Psoas muscle (tissue), 8 donors: ENCODE measurements around the gene ZNF444. TPM values are rescaled to one million over a fixed set of nuclear protein-coding genes. Genes with fewer than 3 reads are reported as not detected.

Source experiments
- ATAC-seq, 4 donors: fragments of 200-7000 bp; cut with Tn5 transposase; one replicate each; pipeline ENCODE4 v1.9.1; 2020; ENCODE audit warnings: moderate library complexity in 3 of 4, mild to moderate bottlenecking in 2 of 4
- DNase-seq, 2 donors: peaks; one replicate each; pipeline ENCODE4 v3.0.0-alpha.2; 2020
- H3K27ac ChIP-seq: fragments of 200-600 bp; one replicate; pipeline ENCODE4 v1.8.0; 2022
- H3K27me3 ChIP-seq, 3 donors: fragments of 200-600 bp in 1 of 3; one replicate each; pipeline versions ENCODE4 v1.6.1 to v1.8.0; 2013 to 2022; ENCODE audit warnings: low read length in 2 of 3, mild to moderate bottlenecking in 2 of 3, moderate library complexity in 1 of 3; ENCODE audit not compliant: insufficient read depth in 3 of 3
- H3K36me3 ChIP-seq, 2 donors: fragments of 200-600 bp in 1 of 2; one replicate each; pipeline versions ENCODE4 v1.6.1 to v1.8.0; 2013 to 2022; ENCODE audit warnings: low read depth in 1 of 2, mild to moderate bottlenecking in 1 of 2, moderate library complexity in 1 of 2; ENCODE audit not compliant: insufficient read depth in 1 of 2
- H3K4me1 ChIP-seq: fragments of 200-600 bp; one replicate; pipeline ENCODE4 v1.8.0; 2022
- H3K4me3 ChIP-seq: fragments of 200-600 bp; one replicate; pipeline ENCODE4 v1.8.0; 2022; ENCODE audit warnings: mild to moderate bottlenecking
- H3K9me3 ChIP-seq: fragments of 200-600 bp; one replicate; pipeline ENCODE4 v1.8.0; 2022
- CTCF ChIP-seq: fragments of 200-600 bp; IDR thresholded peaks from one replicate; pipeline ENCODE4 v1.8.0; 2022; ENCODE audit warnings: antibody characterized with exemption
- WGBS, 3 donors: extraction: QIAGEN DNeasy Blood & Tissue Kit; methylation state at CpG; one replicate each; pipeline versions ENCODE4 v1.1.6 to v1.1.7; 2013; 5-methylcytosine and 5-hydroxymethylcytosine counted together
- intact Hi-C, 2 donors: fragments of 100-400 bp; cut with DNase I; formaldehyde crosslinking; loops; one replicate each; pipeline versions ENCODE4 v1.11.0 to v1.14.2; 2022
- polyA plus RNA-seq, 3 donors: library from polyadenylated mRNA; stranded (reverse); fragments of 200-250 nt; gene quantifications; one replicate each; pipeline ENCODE4 v1.2.3, GENCODE V29; 2013
- total RNA-seq, 4 donors: library from RNA; stranded (reverse); fragmentation: NEBNext Ultra II Directional in 2 of 4; extraction: Animal tissue kit (Norgen Biotek cat#: 25700) in 2 of 4; gene quantifications; one replicate each; pipeline versions ENCODE4 v1.2.1 to v1.2.4, GENCODE V29; 2021 to 2023
- donor health status: healthy with polysubstance abuse.
- donor health status: DM: no; HTN: no; CAD: no; lungs with moderate emphysema.
- donor health status: Bipolar disorder and iron deficiency.
- donor health status: healthy.
- donor health status: DM: yes; HTN: yes; CAD: no.
- donor health status: DM: no; HTN: no; CAD: no.
- donor health status: DM: no; HTN: no; CAD: no.
- donor health status: DM: yes; HTN: yes; CAD: no.

ZNF444 gene
- total and polyA plus RNA-seq, 7 donors, result 12.0 to 22.4 (median 16.4) TPM

GRCh38 chr19:56114778-56115110, 26.3 kb upstream of the ZNF444 start:
- no peaks in the 10 kb centered on the region for H3K27me3 ChIP-seq
- H3K27ac ChIP-seq, result peak overlapping the region; percentile 41
- peaks cover 87% of the 10 kb centered on the region for H3K4me1 ChIP-seq
- TF ChIP-seq CTCF, result no peak
- no peaks in the 10 kb centered on the region for H3K9me3 ChIP-seq
- intact Hi-C loops, result no loop called here
- ATAC-seq (no peak), DNase-seq (no peak)
- peak overlapping the region; percentile 22 for H3K4me3 ChIP-seq
- 79 to 88% (median 81%) methylated on average over 10 of the region's 10 CpGs for WGBS, 3 donors
- H3K36me3 ChIP-seq, result no peaks in the 10 kb centered on the region

GRCh38 chr19:56115490-56115889, 25.6 kb upstream of the ZNF444 start:
- H3K27ac ChIP-seq, result no peak overlapping the region
- intact Hi-C loops, result no loop called here
- no peaks in the 10 kb centered on the region for H3K36me3 ChIP-seq
- H3K9me3 ChIP-seq, result no peaks in the 10 kb centered on the region
- no peaks in the 10 kb centered on the region for H3K27me3 ChIP-seq
- H3K4me1 ChIP-seq, result peaks cover 83% of the 10 kb centered on the region
- DNase-seq (no peak), ATAC-seq (no peak)
- no peak overlapping the region for H3K4me3 ChIP-seq
- no peak for TF ChIP-seq CTCF
- WGBS, 3 donors, result 94 to 98% (median 95%) methylated on average over 21 of the region's 21 CpGs

GRCh38 chr19:56116606-56117005, 24.5 kb upstream of the ZNF444 start:
- ATAC-seq, result no peak
- no peaks in the 10 kb centered on the region for H3K9me3 ChIP-seq
- intact Hi-C loops, result no loop called here
- no peak for TF ChIP-seq CTCF
- H3K27ac ChIP-seq, result no peak overlapping the region
- no peaks in the 10 kb centered on the region for H3K36me3 ChIP-seq
- no peaks in the 10 kb centered on the region for H3K27me3 ChIP-seq
- no peak for DNase-seq
- H3K4me3 ChIP-seq, result no peak overlapping the region
- WGBS, 3 donors, result 87 to 92% (median 91%) methylated on average over 6 of the region's 6 CpGs
- H3K4me1 ChIP-seq, result peaks cover 72% of the 10 kb centered on the region

- intact Hi-C loops, result no loop called here
- no peak for TF ChIP-seq CTCF
- Histone ChIP-seq H3K4me1 (peaks cover 64% of the 10 kb centered on the region), H3K27ac (no peak overlapping the region), H3K27me3 (no peaks in the 10 kb centered on the region), H3K36me3 (no peaks in the 10 kb centered on the region), H3K4me3 (no peak overlapping the region), H3K9me3 (no peaks in the 10 kb centered on the region)
- WGBS, 3 donors, result 70 to 80% (median 77%) methylated on average over 14 of the region's 14 CpGs
- no peak for DNase-seq
- ATAC-seq, result no peak
Observed at GRCh38 chr19:56117376-56117884, 23.7 kb upstream of the ZNF444 start.

- 58 to 72% (median 61%) methylated on average over 7 to 9 of the region's 9 CpGs for WGBS, 3 donors
- H3K27me3 ChIP-seq, result no peaks in the 10 kb centered on the region
- TF ChIP-seq CTCF, result no peak
- DNase-seq (no peak), ATAC-seq (no peak)
- H3K4me3 ChIP-seq, result no peak overlapping the region
- intact Hi-C loops, result no loop called here
- peaks cover 59% of the 10 kb centered on the region for H3K4me1 ChIP-seq
- no peak overlapping the region for H3K27ac ChIP-seq
- no peaks in the 10 kb centered on the region for H3K9me3 ChIP-seq
- no peaks in the 10 kb centered on the region for H3K36me3 ChIP-seq
Observed at GRCh38 chr19:56117889-56118288, 23.2 kb upstream of the ZNF444 start.
